22Rv1 (cell line): ENCODE measurements around the gene LRBA.
"Not testable (repeated sequence)": the region's sequence is repeated elsewhere in the genome, so short reads cannot be mapped to it uniquely, and the experiment has no call there.

Source experiments
- CTCF ChIP-seq: fragments of 450-650 bp; IDR thresholded peaks from 2 replicates; pipeline ENCODE4 v1.5.1; 2017; ENCODE audit warnings: mild to moderate bottlenecking
- ZFX ChIP-seq: fragments of 450-650 bp; IDR thresholded peaks from 2 replicates; pipeline ENCODE4 v1.6.1; 2017; ENCODE audit warnings: antibody characterized with exemption, borderline replicate concordance

GRCh38 chr4:150742930-150743329 is 272.2 kb downstream of the LRBA start:
- not testable (repeated sequence) for TF ChIP-seq CTCF, ZFX
